Ishikawa (cell line): ENCODE results near the gene FRK.

Experiments
- CEBPB ChIP-seq: IDR thresholded peaks from 2 replicates; pipeline ENCODE4 v1.6.1; 2012
- CREB1 ChIP-seq: IDR thresholded peaks from 2 replicates; pipeline ENCODE4 v1.6.1; 2012; ENCODE audit warnings: low read depth
- EGR1 ChIP-seq: IDR thresholded peaks from 2 replicates; pipeline ENCODE4 v1.6.1; 2012
- EP300 ChIP-seq: IDR thresholded peaks from 2 replicates; pipeline ENCODE4 v1.6.1; 2012; ENCODE audit warnings: borderline replicate concordance
- FOXM1 ChIP-seq: IDR thresholded peaks from 2 replicates; pipeline ENCODE4 v1.6.1; 2012; ENCODE audit warnings: low read depth, borderline replicate concordance
- MAX ChIP-seq: IDR thresholded peaks from 2 replicates; pipeline ENCODE4 v1.6.1; 2012
- NFIC ChIP-seq: IDR thresholded peaks from 2 replicates; pipeline ENCODE4 v1.6.1; 2012
- RAD21 ChIP-seq: IDR thresholded peaks from 2 replicates; pipeline ENCODE4 v1.6.1; 2012; ENCODE audit warnings: low read depth
- REST ChIP-seq: IDR thresholded peaks from 2 replicates; pipeline ENCODE4 v1.6.1; 2012; ENCODE audit warnings: low read depth, mild to moderate bottlenecking
- TAF1 ChIP-seq: IDR thresholded peaks from 2 replicates; pipeline ENCODE4 v1.6.1; 2012; ENCODE audit warnings: low read depth, mild to moderate bottlenecking
- TCF12 ChIP-seq: IDR thresholded peaks from 2 replicates; pipeline ENCODE4 v1.6.1; 2012; ENCODE audit warnings: low read depth
- TEAD4 ChIP-seq: IDR thresholded peaks from 2 replicates; pipeline ENCODE4 v1.6.1; 2012
- USF1 ChIP-seq: IDR thresholded peaks from 2 replicates; pipeline ENCODE4 v1.6.1; 2012
- YY1 ChIP-seq: IDR thresholded peaks from 2 replicates; pipeline ENCODE4 v1.6.1; 2012; ENCODE audit warnings: low read depth
- ZBTB7A ChIP-seq: IDR thresholded peaks from 2 replicates; pipeline ENCODE4 v1.6.1; 2012; ENCODE audit warnings: low read depth

The FRK gene

GRCh38 chr6:115914098-115914497 is 146.6 kb downstream of the FRK start:
- TF ChIP-seq NFIC, result no peak
- TF ChIP-seq TAF1, result no peak
- TF ChIP-seq CEBPB, result no peak
- no peak for TF ChIP-seq ZBTB7A
- TF ChIP-seq USF1, result no peak
- no peak for TF ChIP-seq EP300
- no peak for TF ChIP-seq REST
- TF ChIP-seq EGR1, result no peak
- TF ChIP-seq YY1, result no peak
- TF ChIP-seq MAX, result no peak
- no peak for TF ChIP-seq TCF12
- no peak for TF ChIP-seq RAD21
- no peak for TF ChIP-seq TEAD4

GRCh38 chr6:115909923-115910546 is 150.7 kb downstream of the FRK start:
- TF ChIP-seq REST (no peak), RAD21 (no peak), CEBPB (no peak), FOXM1 (no peak), NFIC (no peak), TAF1 (no peak), EGR1 (no peak), TCF12 (no peak), EP300 (no peak), USF1 (no peak), TEAD4 (no peak), CREB1 (no peak), YY1 (no peak), ZBTB7A (no peak), MAX (no peak)

- no peak for TF ChIP-seq NFIC
- no peak for TF ChIP-seq MAX
- TF ChIP-seq RAD21, result no peak
- TF ChIP-seq CEBPB, result no peak
- no peak for TF ChIP-seq TEAD4
- TF ChIP-seq TCF12, result no peak
- no peak for TF ChIP-seq ZBTB7A
- TF ChIP-seq EGR1, result no peak
- no peak for TF ChIP-seq FOXM1
- TF ChIP-seq REST, result no peak
- TF ChIP-seq YY1, result no peak
Measured at GRCh38 chr6:115908906-115909559, 151.7 kb downstream of the FRK start.

GRCh38 chr6:115905471-115905870 is 155.2 kb downstream of the FRK start:
- no peak for TF ChIP-seq ZBTB7A
- TF ChIP-seq MAX, result no peak
- TF ChIP-seq CREB1, result no peak
- no peak for TF ChIP-seq EP300
- TF ChIP-seq REST, result no peak
- no peak for TF ChIP-seq USF1
- no peak for TF ChIP-seq CEBPB
- no peak for TF ChIP-seq TAF1
- no peak for TF ChIP-seq TEAD4
- no peak for TF ChIP-seq NFIC
- TF ChIP-seq YY1, result no peak
- TF ChIP-seq EGR1, result no peak
- no peak for TF ChIP-seq FOXM1
- no peak for TF ChIP-seq RAD21
- TF ChIP-seq TCF12, result no peak
